DMS79 treated with DMSO at 0.1 percent for 48 hours (cell line): ENCODE measurements around the gene VAC14.
"Not testable (repeated sequence)": the region's sequence is repeated elsewhere in the genome, so short reads cannot be mapped to it uniquely, and the experiment has no call there.

ENCODE experiments used
- DNase-seq: peaks from one replicate; lab custom pipeline; 2025; lab: John Stamatoyannopoulos, UW

The VAC14 gene

DNA sequence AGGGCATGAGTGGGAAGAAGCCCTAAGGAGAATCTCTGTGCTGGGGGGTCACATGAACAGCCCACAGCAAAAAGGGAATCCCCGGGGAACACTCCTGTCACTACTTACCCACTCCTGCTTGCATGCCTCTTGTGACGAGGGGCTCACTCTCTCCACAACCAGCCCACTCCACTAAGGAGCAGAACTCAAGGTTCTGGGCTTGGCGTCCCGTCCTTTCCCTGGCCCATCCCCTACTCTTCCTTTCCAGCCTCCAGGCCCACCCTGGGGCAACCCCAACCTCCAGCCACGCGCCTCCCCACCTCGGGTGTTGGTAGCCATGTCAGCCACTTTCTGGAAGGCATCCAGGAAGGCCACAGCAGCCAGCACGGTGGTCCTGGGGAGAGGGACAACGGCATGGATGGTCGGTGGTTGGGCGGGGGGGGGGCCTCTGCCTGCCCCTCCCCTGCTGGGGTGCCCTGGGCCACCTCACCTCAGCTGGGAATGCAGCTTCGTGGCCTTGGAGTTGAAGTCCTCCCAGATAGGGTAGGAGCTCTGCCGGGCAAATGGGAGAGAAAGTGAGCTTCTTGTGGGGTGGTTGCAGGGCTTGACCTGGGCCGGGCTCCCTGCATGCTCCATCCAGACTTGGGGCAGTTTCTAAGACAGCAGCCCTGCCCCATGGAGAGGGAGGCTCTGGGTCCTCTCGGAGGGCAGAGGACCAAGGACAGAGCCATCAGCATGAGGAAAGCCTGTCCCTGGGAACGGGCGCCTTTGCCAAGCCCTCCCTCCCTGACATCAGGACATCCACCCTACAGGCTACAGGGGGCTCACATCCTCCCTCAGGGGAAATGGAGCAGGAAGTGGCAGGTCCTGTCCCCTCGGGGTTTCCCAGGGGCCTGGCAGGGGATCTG, 120.2 kb downstream of the VAC14 start:
- no peak for DNase-seq

GRCh38 chr16:70679671-70680494, 121.1 kb downstream of the VAC14 start:
- no peak for DNase-seq

DNA sequence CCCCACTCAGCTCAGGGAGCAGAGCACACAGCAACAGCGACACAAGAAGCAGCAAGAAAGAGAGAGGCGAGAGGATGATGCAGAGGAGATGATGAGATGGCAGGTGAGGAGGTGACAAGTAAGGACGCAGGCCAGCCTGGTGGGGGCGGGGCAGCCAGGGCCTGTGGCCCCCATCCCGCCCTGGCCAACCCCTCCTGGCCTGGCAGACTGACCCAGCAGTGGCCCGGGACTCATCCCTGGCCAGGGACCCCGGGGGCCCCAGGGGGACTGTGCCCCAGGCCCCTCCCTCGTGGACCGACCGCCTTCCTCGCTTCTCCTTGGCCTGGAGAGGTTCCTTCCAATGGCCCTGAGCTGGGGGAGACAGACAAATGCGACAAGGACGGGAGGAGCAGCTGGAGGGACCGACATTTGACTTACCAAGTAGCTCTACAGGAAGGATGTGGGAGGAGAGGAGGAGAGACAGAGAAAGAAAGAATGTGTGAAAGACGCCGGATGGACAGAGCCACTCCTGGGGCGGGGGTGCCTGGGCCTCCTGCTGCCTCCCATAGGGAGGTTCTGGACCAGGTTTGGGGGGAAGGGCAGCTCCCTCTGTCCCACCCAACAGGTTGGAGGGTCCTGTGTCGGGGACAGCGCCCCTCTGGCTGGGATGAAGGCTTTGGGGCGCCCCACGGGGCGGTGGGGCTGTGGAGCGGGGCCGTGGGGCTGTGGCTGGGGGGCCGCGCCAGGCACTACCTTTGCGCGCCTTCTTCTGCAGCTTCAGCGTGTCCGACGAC, 121.9 kb downstream of the VAC14 start:
- no peak for DNase-seq

GRCh38 chr16:70678121-70678897, 122.6 kb downstream of the VAC14 start:
- DNase-seq: no peak

DNA sequence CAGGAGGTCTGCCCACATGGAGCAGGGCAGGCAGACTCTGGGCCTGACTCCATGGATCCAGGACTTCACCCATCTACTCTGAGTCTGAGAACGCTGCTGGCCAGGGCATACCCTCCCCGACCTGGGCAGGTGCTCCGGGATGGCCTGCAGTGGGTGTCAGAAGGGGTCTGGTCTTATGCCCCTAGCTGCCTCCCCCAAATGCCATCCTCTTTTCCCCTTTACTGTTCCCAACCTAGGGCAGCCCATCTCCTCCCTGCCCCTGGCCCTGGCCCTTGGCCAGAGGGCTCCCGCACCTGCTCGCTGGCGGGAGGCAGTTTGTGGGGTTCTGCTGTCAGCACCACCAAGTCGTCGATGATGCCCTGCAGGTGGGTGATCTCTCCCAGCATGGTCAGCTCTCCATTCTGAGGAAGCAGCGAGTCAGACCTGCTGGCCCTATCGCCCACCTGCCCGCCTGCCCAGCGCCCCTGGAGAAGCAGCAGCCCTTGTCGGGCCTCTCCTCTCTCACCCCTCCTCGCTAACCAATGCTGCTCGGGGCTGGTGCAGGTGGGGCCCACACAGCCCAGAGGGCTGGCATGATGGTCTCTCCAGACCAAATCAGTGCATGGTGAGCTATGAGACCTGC, 123.3 kb downstream of the VAC14 start:
- DNase-seq: no peak

DNA sequence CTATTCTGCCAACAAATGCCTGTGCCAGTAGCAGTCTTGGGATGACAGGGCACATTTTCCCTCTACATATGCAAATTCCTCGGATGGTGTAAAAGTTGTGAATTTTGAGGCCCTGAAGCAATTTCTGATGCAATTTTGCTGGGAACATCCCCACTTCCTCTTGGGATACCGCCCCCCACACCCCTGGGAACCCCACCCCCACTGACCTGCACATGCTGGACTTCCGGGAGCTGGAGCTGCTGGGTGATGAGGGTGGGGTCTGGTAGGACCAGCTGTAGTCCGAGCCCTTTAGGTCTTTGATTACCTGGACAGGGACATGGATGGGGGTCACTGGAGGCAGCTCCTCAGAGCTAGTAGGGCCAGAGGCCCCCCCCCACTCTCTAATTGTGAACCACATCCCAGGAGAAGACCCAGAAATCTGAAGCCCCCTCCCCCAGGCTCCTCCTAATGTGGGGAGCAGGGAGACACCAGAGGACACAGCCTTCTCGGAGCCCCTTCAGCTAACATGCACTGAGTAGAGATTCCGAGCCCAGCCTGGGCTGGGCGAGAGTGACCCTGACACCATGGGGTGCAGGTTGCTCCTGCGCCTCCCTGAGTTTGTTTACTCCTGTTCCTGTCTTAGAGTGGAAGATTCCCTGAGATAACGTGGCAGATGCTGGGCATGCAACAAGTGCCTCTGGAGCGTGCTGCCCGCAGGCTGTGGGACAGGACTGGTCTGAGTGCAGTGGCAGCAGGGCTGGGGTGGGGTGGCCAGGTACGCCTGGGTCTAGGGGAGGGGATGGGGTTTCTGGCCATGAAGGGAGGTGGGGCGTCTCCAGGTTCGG, 124.1 kb downstream of the VAC14 start:
- no peak for DNase-seq

GRCh38 chr16:70675851-70676513, 125.0 kb downstream of the VAC14 start:
- no peak for DNase-seq

- DNase-seq: no peak
Observed at GRCh38 chr16:70674221-70675014, 126.5 kb downstream of the VAC14 start.

DNA sequence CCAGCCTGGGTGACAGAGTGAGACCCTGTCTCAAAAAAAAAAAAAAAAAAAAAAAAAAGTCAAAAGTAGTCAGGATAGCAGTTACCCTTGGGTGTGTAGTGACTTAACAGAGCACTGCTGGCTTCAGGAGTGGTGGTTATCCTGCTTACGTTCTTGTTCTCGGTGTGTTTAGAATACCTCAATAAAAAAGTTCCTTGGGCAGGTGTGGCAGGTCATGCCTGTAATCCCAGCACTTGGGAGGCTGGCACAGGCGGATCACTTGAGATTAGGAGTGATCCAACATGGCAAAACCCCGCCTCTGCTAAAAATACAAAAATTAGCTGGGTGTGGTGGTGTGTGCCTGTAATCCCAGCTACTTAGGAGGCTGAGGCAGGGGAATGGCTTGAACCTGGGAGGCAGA, 130.0 kb downstream of the VAC14 start:
- not testable (repeated sequence) for DNase-seq

- DNase-seq: no peak
Observed at GRCh38 chr16:70670175-70670574, 130.8 kb downstream of the VAC14 start.

GRCh38 chr16:70665806-70666735, 134.9 kb downstream of the VAC14 start:
- DNase-seq: no peak

- DNase-seq: no peak
Observed at GRCh38 chr16:70665113-70665694, 135.8 kb downstream of the VAC14 start.

DNA sequence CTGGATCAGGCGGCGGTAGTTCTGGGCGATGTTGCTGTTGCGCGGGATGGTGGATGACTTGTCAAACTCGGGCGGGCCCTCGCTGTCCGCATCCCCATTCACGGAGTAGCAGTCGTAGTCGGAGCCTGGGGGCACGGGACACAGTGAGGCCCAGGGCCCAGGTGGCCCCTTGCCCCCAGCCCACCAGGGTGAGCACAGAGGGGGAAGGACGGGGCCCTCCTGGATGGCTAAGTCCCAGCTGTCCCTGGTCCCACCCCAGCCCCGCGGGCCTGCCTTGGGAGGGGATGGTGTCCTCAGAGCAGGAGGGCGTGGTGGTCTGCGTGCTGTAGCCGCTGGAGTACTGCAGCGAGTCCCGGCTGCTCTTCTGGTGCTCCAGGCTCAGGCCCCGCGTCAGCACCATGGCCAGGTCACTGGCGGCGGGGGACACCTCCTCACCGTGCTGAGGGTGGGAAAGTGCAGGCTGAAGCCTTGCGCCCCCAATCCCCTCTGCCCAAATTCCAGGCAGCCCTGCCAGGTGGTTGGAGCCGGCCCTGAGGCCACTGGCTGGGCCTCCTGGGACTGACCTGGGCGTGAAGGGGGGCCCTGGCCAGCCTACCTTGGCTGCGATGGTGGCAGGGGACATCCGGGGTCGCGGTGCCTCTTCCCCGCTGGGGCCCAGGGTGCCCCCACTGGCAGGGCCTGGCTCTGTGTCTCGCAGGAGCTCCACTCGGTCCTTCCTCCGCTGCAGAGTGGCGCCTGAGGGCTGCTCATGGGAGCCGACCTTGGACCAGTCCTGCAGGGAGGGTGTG, 136.4 kb downstream of the VAC14 start:
- no peak for DNase-seq

DNA sequence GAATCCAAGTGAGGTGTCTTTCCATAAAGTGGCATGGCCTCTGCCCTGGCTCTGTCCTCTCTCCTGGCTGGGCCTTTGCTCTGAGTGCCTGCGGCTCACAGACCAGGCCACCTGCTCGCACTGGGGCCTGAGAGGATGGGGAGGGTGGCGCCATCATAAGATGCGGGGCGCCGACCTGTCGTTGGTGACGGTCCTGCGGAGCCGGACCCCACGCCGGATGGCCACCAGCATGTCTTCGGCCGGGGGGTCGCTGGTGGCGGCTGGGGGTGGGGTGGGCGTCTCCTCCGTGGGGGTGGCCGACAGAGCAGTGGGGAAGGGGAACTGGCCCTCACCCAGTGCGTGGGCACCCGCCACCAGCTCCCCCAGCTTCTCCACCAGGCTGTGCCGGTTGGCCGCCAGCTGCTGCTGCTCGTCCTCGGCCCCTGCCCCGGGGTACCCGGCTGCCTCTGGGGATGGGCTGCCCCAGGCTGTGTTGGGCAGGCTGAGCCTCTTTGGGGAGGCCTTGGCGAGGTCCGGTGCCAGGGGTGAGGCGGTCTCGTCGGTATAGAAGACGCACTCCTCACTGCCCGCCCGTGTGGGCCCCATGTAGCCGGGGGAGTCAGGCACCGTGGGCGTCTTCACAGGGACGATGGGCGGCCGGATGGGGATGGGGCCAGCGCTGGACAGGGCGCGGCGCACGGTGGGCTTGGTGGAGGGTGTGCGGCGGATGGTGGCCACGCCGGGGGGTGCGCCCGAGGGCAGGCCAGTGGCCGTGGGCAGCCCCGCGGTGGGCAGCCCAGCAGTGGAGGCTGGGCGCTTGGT, 137.2 kb downstream of the VAC14 start:
- no peak for DNase-seq

DNA sequence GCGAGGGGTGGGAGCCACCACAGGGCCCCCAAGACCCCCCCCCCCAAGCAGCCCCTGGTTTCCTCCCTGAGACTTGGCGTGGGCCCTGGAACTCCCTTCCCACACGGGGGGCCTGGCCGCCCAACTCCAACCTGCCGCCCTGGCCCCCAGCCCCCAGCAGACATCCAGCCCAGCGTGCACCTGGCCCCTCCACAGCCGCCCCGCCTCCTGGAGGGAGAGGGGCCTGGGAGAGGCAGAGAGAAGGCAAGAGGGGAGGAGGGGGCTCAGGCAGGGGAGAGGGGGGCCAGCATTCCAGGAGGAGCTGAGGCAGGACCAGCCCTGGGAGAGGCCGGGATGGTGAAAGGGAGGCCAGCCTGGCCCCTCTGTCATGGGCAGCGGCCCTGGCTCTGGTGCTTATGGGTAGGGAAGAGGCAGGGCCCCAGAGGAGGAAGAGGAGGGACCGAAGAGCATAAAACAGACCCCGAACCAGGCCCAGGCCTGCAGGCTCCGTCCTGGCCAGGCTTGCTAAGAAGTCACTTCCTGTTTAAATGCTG, 137.9 kb downstream of the VAC14 start:
- DNase-seq: no peak
